Panc1 (cell line): ENCODE data around the gene FAM131B. TPM values are rescaled to one million over a fixed set of nuclear protein-coding genes. Genes with fewer than 3 reads are reported as not detected.

ENCODE experiments used
- ATAC-seq: fragments of 200-7000 bp; cut with Tn5 transposase; 2 replicates; pipeline ENCODE4 v1.9.1; 2020; ENCODE audit warnings: mild to moderate bottlenecking, moderate library complexity
- BruUV-seq: library from RNA; stranded (reverse); fragments of 400-500 nt; replicated peaks from 2 replicates; lab custom pipeline; 2021; lab: Mats Ljungman, UMichigan
- CTCF ChIA-PET: fragments of 300-600 bp; sonication (Branson Sonifier 250); formaldehyde crosslinking; loops from one replicate; lab custom pipeline; 2022; ENCODE audit warnings: antibody characterized with exemption; lab: Charles Lee
- POLR2A ChIA-PET: fragments of 300-600 bp; sonication (Branson Sonifier 250); formaldehyde crosslinking; loops from one replicate; lab custom pipeline; 2022; ENCODE audit warnings: antibody characterized with exemption; lab: Charles Lee
- DNase-seq: peaks from one replicate; pipeline ENCODE4 v3.0.0-alpha.2; 2010; ENCODE audit warnings: low read depth, low spot score
- H3K27ac ChIP-seq: 2 replicates; pipeline ENCODE4 v1.5.1; 2011; ENCODE audit warnings: mild to moderate bottlenecking, low read length, inconsistent platforms
- H3K27me3 ChIP-seq: fragments of 200-500 bp; sonication (Bioruptor generic); 2 replicates; pipeline ENCODE4 v1.6.0; 2014; ENCODE audit warnings: low read length, inconsistent platforms; ENCODE audit not compliant: control insufficient read depth, insufficient read depth
- H3K36me3 ChIP-seq: fragments of 200-500 bp; sonication (Bioruptor generic); 2 replicates; pipeline ENCODE4 v1.5.1; 2014; ENCODE audit warnings: inconsistent platforms, mild to moderate bottlenecking, low read length, moderate library complexity; ENCODE audit not compliant: control insufficient read depth, insufficient read depth
- H3K4me1 ChIP-seq: 2 replicates; pipeline ENCODE4 v1.5.1; 2011; ENCODE audit warnings: inconsistent platforms, mild to moderate bottlenecking, low read length, moderate library complexity; ENCODE audit not compliant: control insufficient read depth, insufficient read depth
- H3K4me3 ChIP-seq, 2 experiments: 2 replicates each; pipeline ENCODE4 v1.5.1; 2011 to 2012; ENCODE audit warnings: low read depth in 2 of 2, low read length in 2 of 2, mild to moderate bottlenecking in 2 of 2, inconsistent platforms in 1 of 2, moderate library complexity in 1 of 2
- H3K9me3 ChIP-seq: fragments of 200-500 bp; sonication (Bioruptor generic); 2 replicates; pipeline ENCODE4 v1.5.1; 2014; ENCODE audit warnings: low read depth, mild to moderate bottlenecking, inconsistent platforms, low read length, moderate library complexity; ENCODE audit not compliant: control insufficient read depth, insufficient read depth
- POLR2AphosphoS5 ChIP-seq: IDR thresholded peaks from 2 replicates; pipeline ENCODE4 v1.6.1; 2012; ENCODE audit warnings: mild to moderate bottlenecking, low read depth, low read length, moderate library complexity
- SIN3A ChIP-seq: IDR thresholded peaks from 2 replicates; pipeline ENCODE4 v1.6.1; 2012; ENCODE audit warnings: low read depth, mild to moderate bottlenecking, low read length, moderate library complexity, borderline replicate concordance; ENCODE audit not compliant: insufficient read depth
- TCF7L2 ChIP-seq: IDR thresholded peaks from 2 replicates; pipeline ENCODE4 v1.6.1; 2011; ENCODE audit warnings: mild to moderate bottlenecking, low read depth, low read length, inconsistent platforms
- in situ Hi-C: cut with HindIII; loops from 2 replicates; pipeline ENCODE4 v1.10.0; 2016; ENCODE audit warnings: low sequenced_read_pairs, low pct_unique_long_range_greater_than_20kb
- intact Hi-C: fragments of 100-400 bp; cut with micrococcal nuclease; formaldehyde crosslinking; loops from one replicate; pipeline ENCODE4 v1.10.0; 2022; ENCODE audit not compliant: unreplicated experiment
- total RNA-seq: library from RNA; stranded (reverse); gene quantifications from one replicate; pipeline ENCODE4 v1.2.1, GENCODE V29; 2021; ENCODE audit not compliant: unreplicated experiment
- TF ChIP-seq, protein P1 (sequence below), 2 experiments: IDR thresholded peaks; 2 replicates each; pipeline ENCODE4 v1.6.1; 2011 to 2012; ENCODE audit warnings: low read depth in 2 of 2, control low read depth in 1 of 2, low read length in 1 of 2, mild to moderate bottlenecking in 1 of 2, moderate library complexity in 1 of 2; ENCODE audit not compliant: insufficient read depth in 1 of 2
- TF ChIP-seq, protein P2 (sequence below): fragments of 450-650 bp; IDR thresholded peaks from 2 replicates; pipeline ENCODE4 v1.5.1; 2017; ENCODE audit warnings: mild to moderate bottlenecking

Gene FAM131B
- total RNA-seq, 1 experiment from 2014 or later: 1.5 TPM

DNA sequence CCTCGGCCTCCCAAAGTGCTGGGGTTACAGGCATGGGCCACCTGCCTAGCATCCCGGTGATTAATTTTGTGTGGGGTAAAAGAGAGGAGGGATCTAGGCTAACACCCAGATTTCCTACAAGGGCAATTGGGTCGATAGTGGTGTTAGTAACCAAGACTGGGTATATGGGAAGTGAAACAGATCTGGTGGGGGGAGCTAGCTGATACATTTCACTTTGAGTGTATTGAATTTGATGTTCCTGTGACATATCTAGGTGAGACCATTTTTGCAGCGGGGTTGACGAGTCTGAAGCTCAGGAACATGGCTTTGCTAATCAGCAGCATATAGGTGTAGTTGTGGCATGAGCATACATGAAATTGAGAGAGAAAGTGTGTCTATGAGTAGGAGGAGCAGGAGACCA, 34.6 kb downstream of the FAM131B start:
- DNase-seq (no peak), ATAC-seq (no peak)
- in situ Hi-C loops: no loop called here
- no peak overlapping the region for H3K27ac ChIP-seq
- H3K4me3 ChIP-seq: no peak overlapping the region
- H3K36me3 ChIP-seq: no peaks in the 10 kb centered on the region
- intact Hi-C loops: no loop called here
- H3K9me3 ChIP-seq: no peaks in the 10 kb centered on the region
- no TSS peak for BruUV-seq
- TF ChIP-seq, protein P1, sequence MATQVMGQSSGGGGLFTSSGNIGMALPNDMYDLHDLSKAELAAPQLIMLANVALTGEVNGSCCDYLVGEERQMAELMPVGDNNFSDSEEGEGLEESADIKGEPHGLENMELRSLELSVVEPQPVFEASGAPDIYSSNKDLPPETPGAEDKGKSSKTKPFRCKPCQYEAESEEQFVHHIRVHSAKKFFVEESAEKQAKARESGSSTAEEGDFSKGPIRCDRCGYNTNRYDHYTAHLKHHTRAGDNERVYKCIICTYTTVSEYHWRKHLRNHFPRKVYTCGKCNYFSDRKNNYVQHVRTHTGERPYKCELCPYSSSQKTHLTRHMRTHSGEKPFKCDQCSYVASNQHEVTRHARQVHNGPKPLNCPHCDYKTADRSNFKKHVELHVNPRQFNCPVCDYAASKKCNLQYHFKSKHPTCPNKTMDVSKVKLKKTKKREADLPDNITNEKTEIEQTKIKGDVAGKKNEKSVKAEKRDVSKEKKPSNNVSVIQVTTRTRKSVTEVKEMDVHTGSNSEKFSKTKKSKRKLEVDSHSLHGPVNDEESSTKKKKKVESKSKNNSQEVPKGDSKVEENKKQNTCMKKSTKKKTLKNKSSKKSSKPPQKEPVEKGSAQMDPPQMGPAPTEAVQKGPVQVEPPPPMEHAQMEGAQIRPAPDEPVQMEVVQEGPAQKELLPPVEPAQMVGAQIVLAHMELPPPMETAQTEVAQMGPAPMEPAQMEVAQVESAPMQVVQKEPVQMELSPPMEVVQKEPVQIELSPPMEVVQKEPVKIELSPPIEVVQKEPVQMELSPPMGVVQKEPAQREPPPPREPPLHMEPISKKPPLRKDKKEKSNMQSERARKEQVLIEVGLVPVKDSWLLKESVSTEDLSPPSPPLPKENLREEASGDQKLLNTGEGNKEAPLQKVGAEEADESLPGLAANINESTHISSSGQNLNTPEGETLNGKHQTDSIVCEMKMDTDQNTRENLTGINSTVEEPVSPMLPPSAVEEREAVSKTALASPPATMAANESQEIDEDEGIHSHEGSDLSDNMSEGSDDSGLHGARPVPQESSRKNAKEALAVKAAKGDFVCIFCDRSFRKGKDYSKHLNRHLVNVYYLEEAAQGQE (IDR thresholded peaks at IDR 0.05; ENCODE audit: insufficient read depth in 1 of 2, low read depth in 2 of 2, low read length in 1 of 2): no peak
- TF ChIP-seq POLR2AphosphoS5 (no peak), TCF7L2 (no peak), SIN3A (no peak)
- TF ChIP-seq, protein P2, sequence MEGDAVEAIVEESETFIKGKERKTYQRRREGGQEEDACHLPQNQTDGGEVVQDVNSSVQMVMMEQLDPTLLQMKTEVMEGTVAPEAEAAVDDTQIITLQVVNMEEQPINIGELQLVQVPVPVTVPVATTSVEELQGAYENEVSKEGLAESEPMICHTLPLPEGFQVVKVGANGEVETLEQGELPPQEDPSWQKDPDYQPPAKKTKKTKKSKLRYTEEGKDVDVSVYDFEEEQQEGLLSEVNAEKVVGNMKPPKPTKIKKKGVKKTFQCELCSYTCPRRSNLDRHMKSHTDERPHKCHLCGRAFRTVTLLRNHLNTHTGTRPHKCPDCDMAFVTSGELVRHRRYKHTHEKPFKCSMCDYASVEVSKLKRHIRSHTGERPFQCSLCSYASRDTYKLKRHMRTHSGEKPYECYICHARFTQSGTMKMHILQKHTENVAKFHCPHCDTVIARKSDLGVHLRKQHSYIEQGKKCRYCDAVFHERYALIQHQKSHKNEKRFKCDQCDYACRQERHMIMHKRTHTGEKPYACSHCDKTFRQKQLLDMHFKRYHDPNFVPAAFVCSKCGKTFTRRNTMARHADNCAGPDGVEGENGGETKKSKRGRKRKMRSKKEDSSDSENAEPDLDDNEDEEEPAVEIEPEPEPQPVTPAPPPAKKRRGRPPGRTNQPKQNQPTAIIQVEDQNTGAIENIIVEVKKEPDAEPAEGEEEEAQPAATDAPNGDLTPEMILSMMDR: no peak
- H3K4me1 ChIP-seq: no peaks in the 10 kb centered on the region
- CTCF ChIA-PET: interaction anchor here (0.8 kb wide), 1 partner anchor 17 kb away, joined by 3 read pairs; no protein-coding TSS in a partner anchor
- POLR2A ChIA-PET: no interaction called here
- H3K27me3 ChIP-seq: no peaks in the 10 kb centered on the region; the same call in 1 of the 2 replicates

DNA sequence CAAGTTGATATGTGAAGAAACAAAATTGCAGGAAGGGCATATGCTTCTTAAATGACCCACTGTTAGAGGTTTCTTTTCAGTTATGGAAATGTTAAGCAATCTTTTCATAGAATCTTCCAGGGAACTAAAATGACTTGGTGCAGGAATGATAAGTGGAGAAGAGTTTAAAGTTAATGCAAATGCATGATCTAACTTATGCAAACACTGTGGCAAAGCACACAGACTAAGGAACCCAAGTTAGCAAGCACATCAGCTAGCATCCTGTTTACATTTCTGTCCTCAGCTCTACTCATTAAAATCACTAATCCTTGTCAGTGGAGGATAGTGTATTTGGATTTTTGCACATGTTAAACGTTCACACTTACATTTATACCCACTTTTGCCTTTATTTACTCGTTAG, 37.3 kb downstream of the FAM131B start:
- ChIA-PET CTCF (no interaction called here), POLR2A (no interaction called here)
- no TSS peak for BruUV-seq

More for the DNA sequence above, 37.3 kb downstream of the FAM131B start:
- in situ Hi-C loops: no loop called here
- H3K9me3 ChIP-seq: no peaks in the 10 kb centered on the region
- intact Hi-C loops: no loop called here
- no peaks in the 10 kb centered on the region for H3K36me3 ChIP-seq
- no peak overlapping the region for H3K4me3 ChIP-seq
- no peaks in the 10 kb centered on the region for H3K4me1 ChIP-seq
- H3K27ac ChIP-seq: no peak overlapping the region
- no peak for ATAC-seq
- TF ChIP-seq SIN3A (no peak), TCF7L2 (no peak), POLR2AphosphoS5 (no peak)
- TF ChIP-seq, protein P1 (IDR thresholded peaks at IDR 0.05; ENCODE audit: insufficient read depth in 1 of 2, low read depth in 2 of 2, low read length in 1 of 2): no peak
- TF ChIP-seq, protein P2: no peak
- DNase-seq: no peak
- H3K27me3 ChIP-seq: no peaks in the 10 kb centered on the region; the same call in 1 of the 2 replicates
